ENCODE measurements around the gene URB2. TPM values are rescaled to one million over a fixed set of nuclear protein-coding genes. Genes with fewer than 3 reads are reported as not detected.

Gene URB2
- total RNA-seq, result 1.8 TPM

- Histone ChIP-seq H3K9me3 (no peaks in the 10 kb centered on the region), H3K27ac (peak within 1 kb of the TSS; percentile 73 to 96), H3K27me3 (no peaks in the 10 kb centered on the region), H3K36me3 (no peaks in the 10 kb centered on the region), H3K4me1 (peaks cover 8 to 28% of the 10 kb centered on the region in 2 donors), H3K4me3 (peak within 1 kb of the TSS; percentile 66 to 92)
- TF ChIP-seq, protein P1, sequence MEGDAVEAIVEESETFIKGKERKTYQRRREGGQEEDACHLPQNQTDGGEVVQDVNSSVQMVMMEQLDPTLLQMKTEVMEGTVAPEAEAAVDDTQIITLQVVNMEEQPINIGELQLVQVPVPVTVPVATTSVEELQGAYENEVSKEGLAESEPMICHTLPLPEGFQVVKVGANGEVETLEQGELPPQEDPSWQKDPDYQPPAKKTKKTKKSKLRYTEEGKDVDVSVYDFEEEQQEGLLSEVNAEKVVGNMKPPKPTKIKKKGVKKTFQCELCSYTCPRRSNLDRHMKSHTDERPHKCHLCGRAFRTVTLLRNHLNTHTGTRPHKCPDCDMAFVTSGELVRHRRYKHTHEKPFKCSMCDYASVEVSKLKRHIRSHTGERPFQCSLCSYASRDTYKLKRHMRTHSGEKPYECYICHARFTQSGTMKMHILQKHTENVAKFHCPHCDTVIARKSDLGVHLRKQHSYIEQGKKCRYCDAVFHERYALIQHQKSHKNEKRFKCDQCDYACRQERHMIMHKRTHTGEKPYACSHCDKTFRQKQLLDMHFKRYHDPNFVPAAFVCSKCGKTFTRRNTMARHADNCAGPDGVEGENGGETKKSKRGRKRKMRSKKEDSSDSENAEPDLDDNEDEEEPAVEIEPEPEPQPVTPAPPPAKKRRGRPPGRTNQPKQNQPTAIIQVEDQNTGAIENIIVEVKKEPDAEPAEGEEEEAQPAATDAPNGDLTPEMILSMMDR (IDR thresholded peaks at IDR 0.05), result peak in 1 of 3 experiments; percentile 28
- peak; percentile 62 to 93 for DNase-seq (ENCODE audit: low spot score in 2 of 2)
- intact Hi-C loops (cut with DNase I), result loop anchor here (1.0 to 10.0 kb wide), 4 partner anchors 29 to 281 kb away; partner anchors contain the start of genes ABCB10, CCSAP and NUP133
Measured at GRCh38 chr1:229625915-229626831, at the start of gene URB2, which contains the start of gene TAF5L. Gene URB2 (plus strand): TSS chr1:229626247. CDS start chr1:229627634, 1,387 bp downstream. Gene TAF5L (minus strand): TSS chr1:229626122. CDS start chr1:229614482, 11,640 bp downstream.

DNA sequence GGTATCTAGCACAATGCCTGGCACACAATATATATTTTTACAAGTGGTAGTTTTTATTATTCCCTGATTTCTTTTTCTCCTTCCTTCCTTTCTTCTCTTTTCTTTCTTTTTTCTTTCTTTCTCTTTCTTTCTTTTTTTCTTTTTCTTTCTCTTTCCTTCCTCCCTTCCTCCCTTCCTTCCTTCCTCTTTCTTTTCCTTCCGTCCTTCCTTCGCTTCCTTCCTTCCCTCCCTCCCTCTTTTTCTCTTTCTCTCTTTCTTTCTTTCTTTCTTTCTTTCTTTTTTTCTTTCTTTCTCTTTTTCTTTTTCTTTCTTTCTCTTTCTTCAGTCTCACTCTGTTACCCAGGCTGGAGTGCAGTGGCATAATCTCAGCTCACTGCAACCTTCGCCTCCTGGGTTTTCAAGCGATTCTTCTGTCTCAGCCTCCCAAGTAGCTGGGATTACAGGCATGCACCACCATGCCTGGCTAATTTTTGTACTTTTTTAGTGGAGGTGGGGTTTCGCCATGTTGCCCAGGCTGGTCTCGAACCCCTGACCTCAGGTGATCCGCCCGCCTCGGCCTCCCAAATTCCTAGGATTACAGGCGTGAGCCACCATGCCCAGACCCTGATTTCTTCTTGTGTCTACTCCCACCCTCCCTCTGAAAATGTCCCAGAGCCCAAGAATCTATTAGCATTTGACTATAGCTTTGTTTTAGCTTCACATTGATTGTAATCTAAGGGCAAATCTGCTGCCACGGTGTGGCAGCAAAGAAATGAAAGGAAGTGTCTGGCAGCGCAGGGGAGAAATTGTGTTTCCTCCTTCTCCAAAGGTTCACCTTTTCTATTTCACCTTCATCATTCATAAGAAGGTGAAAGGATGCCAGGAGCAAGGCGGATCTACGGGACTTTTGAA lies 47.6 kb upstream of the URB2 start:
- H3K36me3 ChIP-seq, result no peaks in the 10 kb centered on the region
- no peak for DNase-seq (ENCODE audit: low spot score in 2 of 2)
- H3K27me3 ChIP-seq, result no peaks in the 10 kb centered on the region
- peak overlapping the region; percentile 31 to 35 for H3K4me3 ChIP-seq
- intact Hi-C loops (cut with DNase I), result loop anchor here (1.0 kb wide), 1 partner anchor 15 kb away; no protein-coding TSS in a partner anchor
- H3K27ac ChIP-seq, result peak overlapping the region; percentile 53 to 59
- TF ChIP-seq, protein P1 (IDR thresholded peaks at IDR 0.05), result peak in 1 of 3 experiments; percentile 36
- H3K4me1 ChIP-seq, result peaks cover 0 to 20% of the 10 kb centered on the region in 2 donors
- no peaks in the 10 kb centered on the region for H3K9me3 ChIP-seq

DNA sequence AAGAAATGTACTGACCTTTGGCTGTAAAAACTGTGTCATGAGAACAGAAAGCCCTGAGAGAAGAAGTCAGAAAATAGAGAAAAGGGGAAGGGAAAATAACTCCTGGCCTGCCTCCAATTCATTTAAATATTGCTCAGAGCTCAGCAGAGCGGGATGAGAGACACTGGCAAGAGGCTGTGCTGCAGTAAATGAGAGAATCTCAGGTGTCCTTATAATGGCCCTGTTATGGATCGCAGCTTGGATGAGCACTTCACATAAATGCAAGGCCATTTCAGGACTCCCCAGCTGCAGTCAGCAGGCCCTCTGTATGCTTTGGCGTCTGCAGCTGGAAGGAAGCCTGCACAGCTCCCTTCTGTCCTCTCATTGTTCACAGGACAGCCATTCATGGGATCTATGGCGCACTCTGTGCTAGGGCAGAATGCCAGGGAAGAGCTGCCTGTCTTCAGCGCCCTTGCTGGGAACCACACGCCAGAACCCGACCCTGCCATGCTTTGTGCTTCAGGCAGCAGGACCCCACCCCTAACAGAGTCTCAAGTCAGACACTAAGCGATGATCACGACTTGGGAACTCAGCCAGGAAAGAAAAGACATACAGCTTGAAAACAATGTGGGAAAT lies 46.9 kb upstream of the URB2 start:
- no peak for DNase-seq (ENCODE audit: low spot score in 2 of 2)
- TF ChIP-seq, protein P1 (IDR thresholded peaks at IDR 0.05), result no peak
- H3K27ac ChIP-seq, result peak overlapping the region; percentile 53 to 59
- no peaks in the 10 kb centered on the region for H3K36me3 ChIP-seq
- intact Hi-C loops (cut with DNase I), result loop anchor here (1.0 kb wide), 1 partner anchor 16 kb away; no protein-coding TSS in a partner anchor
- no peaks in the 10 kb centered on the region for H3K9me3 ChIP-seq
- H3K4me1 ChIP-seq, result peaks cover 0 to 20% of the 10 kb centered on the region in 2 donors
- peak overlapping the region; percentile 31 to 35 for H3K4me3 ChIP-seq
- no peaks in the 10 kb centered on the region for H3K27me3 ChIP-seq

- no peak for DNase-seq (ENCODE audit: low spot score in 2 of 2)
- no peak overlapping the region for H3K4me3 ChIP-seq
- H3K9me3 ChIP-seq, result no peaks in the 10 kb centered on the region
- intact Hi-C loops (cut with DNase I), result no loop called here
- H3K36me3 ChIP-seq, result no peaks in the 10 kb centered on the region
- H3K27me3 ChIP-seq, result no peaks in the 10 kb centered on the region
- peak overlapping the region; percentile 64 to 68 for H3K27ac ChIP-seq
- H3K4me1 ChIP-seq, result peaks cover 0 to 20% of the 10 kb centered on the region in 2 donors
- TF ChIP-seq, protein P1 (IDR thresholded peaks at IDR 0.05), result no peak
Measured at GRCh38 chr1:229581485-229581884, 44.6 kb upstream of the URB2 start.
